ENCODE data around the gene TRMT61B. TPM values are rescaled to one million over a fixed set of nuclear protein-coding genes. Genes with fewer than 3 reads are reported as not detected.

Gene TRMT61B
- total and polyA plus RNA-seq, 2 donors (not counting 1 experiment from before 2014, with no cell fraction given): 15.5 to 20.3 TPM

DNA sequence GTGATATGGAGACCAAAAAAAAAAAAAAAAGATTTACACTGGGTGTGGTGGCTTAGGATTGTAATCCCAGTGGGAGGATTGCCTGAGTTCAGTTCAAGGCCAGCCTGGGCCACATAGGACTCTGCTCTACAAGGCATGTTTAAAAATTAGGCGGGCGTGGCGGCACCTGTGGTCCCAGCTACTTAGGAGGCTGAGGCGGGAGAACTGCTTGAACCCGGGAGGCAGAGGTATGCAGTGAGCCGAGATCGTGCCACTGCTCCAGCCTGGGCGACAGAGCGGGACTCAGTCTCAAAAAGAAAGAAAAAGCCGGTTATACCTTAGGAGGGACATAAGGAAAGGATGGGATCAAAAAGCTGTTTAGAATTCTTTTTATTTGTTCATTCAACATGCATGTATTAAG, 60.2 kb downstream of the TRMT61B start:
- H2AFZ ChIP-seq (ENCODE audit: insufficient read depth, low read depth, low read length, poor library complexity, severe bottlenecking): peak overlapping the region; percentile 87
- H3K4me2 ChIP-seq (replicated peaks; ENCODE audit: low read depth, low read length, poor library complexity, severe bottlenecking): peak overlapping the region; percentile 91
- H3K79me2 ChIP-seq (ENCODE audit: control insufficient read depth, insufficient read depth, low read length): no peaks in the 10 kb centered on the region
- H3K27me3 ChIP-seq (replicated peaks in 1 of 4; ENCODE audit: control extremely low read depth in 1 of 4, control insufficient read depth in 3 of 4, insufficient read depth in 4 of 4, low read length in 3 of 4): peaks cover 0 to 7% (median 0%) of the 10 kb centered on the region in 4 experiments
- ATAC-seq (ENCODE audit: low read depth) (no peak), DNase-seq (no peak)
- peak overlapping the region; percentile 86 for H3K4me3 Mint-ChIP-seq
- ChIA-PET POLR2A (interaction anchor here (0.6 to 0.7 kb wide), 2 partner anchors 192 to 377 kb away, joined by 4 read pairs; no protein-coding TSS in a partner anchor), CTCF (interaction anchor here (0.9 to 2.8 kb wide), 4 partner anchors 10 to 215 kb away, joined by 3 to 10 read pairs (median 5); no protein-coding TSS in a partner anchor)
- intact Hi-C loops (cut with micrococcal nuclease): loop anchor here (2.0 to 5.0 kb wide), 4 partner anchors 58 to 243 kb away; partner anchors contain the start of genes PPP1CB and TRMT61B
- no peaks in the 10 kb centered on the region for H3K36me3 ChIP-seq (replicated peaks in 1 of 2; ENCODE audit: control extremely low read depth in 1 of 2, control insufficient read depth in 1 of 2, extremely low read depth in 1 of 2, insufficient read depth in 2 of 2, low read length in 1 of 2)
- H3K27ac Mint-ChIP-seq: no peak overlapping the region
- 74% methylated on average over 8 of the region's 10 CpGs for WGBS (ENCODE audit: insufficient coverage)
- H3K4me1 Mint-ChIP-seq: peaks cover 14% of the 10 kb centered on the region
- H3K4me3 ChIP-seq (ENCODE audit: control extremely low read depth in 1 of 5, extremely low read depth in 1 of 5, insufficient read depth in 1 of 5, low read depth in 2 of 5, low read length in 4 of 5): peak overlapping the region in 4 of 5 experiments; percentile 43 to 75 (median 56)
- peaks cover 12 to 16% of the 10 kb centered on the region in 2 donors for H3K4me1 ChIP-seq (ENCODE audit: control insufficient read depth in 2 of 2, insufficient read depth in 2 of 2, low read length in 2 of 2)
- TF ChIP-seq CTCF (IDR thresholded peaks at IDR 0.05): no peak
- TF ChIP-seq EZH2 (IDR thresholded peaks at IDR 0.05; ENCODE audit: borderline replicate concordance, insufficient read depth, low read depth, low read length, poor library complexity, severe bottlenecking): no peak
- peaks cover 0 to 9% (median 0%) of the 10 kb centered on the region in 3 donors for H3K9me3 ChIP-seq (ENCODE audit: control extremely low read depth in 1 of 3, control insufficient read depth in 2 of 3, insufficient read depth in 1 of 3, low read length in 2 of 3)
- H3K27me3 Mint-ChIP-seq: no peaks in the 10 kb centered on the region
- no peaks in the 10 kb centered on the region for H3K9me3 Mint-ChIP-seq (ENCODE audit: insufficient read depth)
- H3K27ac ChIP-seq (ENCODE audit: low read length in 2 of 2): no peak overlapping the region
- H4K20me1 ChIP-seq (ENCODE audit: control insufficient read depth, insufficient read depth, low read length, poor library complexity, severe bottlenecking): no peaks in the 10 kb centered on the region
- peak overlapping the region; percentile 73 for H3K9ac ChIP-seq (ENCODE audit: low read length)

DNA sequence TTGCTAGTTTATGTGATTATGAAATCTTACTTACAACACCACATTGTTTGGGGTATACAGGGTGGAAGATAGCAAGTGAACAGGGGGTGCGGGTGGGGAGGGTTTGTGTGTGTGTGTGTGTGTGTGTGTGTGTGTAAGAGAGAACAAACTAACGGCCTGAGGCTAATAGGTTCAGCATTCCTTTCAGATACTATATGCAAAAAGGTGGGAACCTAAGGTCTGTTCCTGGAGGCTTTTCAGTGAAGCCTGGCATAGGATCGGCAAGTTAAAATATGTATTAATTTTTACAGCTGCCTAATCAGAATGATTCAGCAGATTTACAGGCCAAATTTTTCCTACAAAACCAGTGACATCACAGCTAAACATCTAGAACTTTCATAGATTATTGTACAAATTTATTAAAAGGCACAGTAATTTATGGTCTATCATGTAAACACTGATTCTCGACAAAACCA, 67.1 kb downstream of the TRMT61B start:
- Histone ChIP-seq H3K4me2 (replicated peaks; ENCODE audit: low read depth, low read length, poor library complexity, severe bottlenecking) (no peak overlapping the region), H3K79me2 (ENCODE audit: control insufficient read depth, insufficient read depth, low read length) (no peaks in the 10 kb centered on the region), H3K36me3 (replicated peaks in 1 of 2; ENCODE audit: control extremely low read depth in 1 of 2, control insufficient read depth in 1 of 2, extremely low read depth in 1 of 2, insufficient read depth in 2 of 2, low read length in 1 of 2) (peaks cover 9 to 38% of the 10 kb centered on the region in 2 experiments), H3K27ac (ENCODE audit: low read length in 2 of 2) (no peak overlapping the region), H3K4me1 (ENCODE audit: control insufficient read depth in 2 of 2, insufficient read depth in 2 of 2, low read length in 2 of 2) (no peaks in the 10 kb centered on the region), H2AFZ (ENCODE audit: insufficient read depth, low read depth, low read length, poor library complexity, severe bottlenecking) (no peak overlapping the region), H3K27me3 (replicated peaks in 1 of 4; ENCODE audit: control extremely low read depth in 1 of 4, control insufficient read depth in 3 of 4, insufficient read depth in 4 of 4, low read length in 3 of 4) (no peaks in the 10 kb centered on the region), H3K9ac (ENCODE audit: low read length) (no peak overlapping the region), H4K20me1 (ENCODE audit: control insufficient read depth, insufficient read depth, low read length, poor library complexity, severe bottlenecking) (peaks cover 9% of the 10 kb centered on the region), H3K9me3 (ENCODE audit: control extremely low read depth in 1 of 3, control insufficient read depth in 2 of 3, insufficient read depth in 1 of 3, low read length in 2 of 3) (no peaks in the 10 kb centered on the region), H3K4me3 (ENCODE audit: control extremely low read depth in 1 of 5, extremely low read depth in 1 of 5, insufficient read depth in 1 of 5, low read depth in 2 of 5, low read length in 4 of 5) (no peak overlapping the region)
- ChIA-PET POLR2A (no interaction called here), CTCF (interaction anchor here (0.7 to 1.3 kb wide), 2 partner anchors 18 to 338 kb away, joined by 3 to 4 read pairs; no protein-coding TSS in a partner anchor)
- intact Hi-C loops (cut with micrococcal nuclease): no loop called here
- Mint-ChIP-seq H3K27ac (no peak overlapping the region), H3K4me1 (no peaks in the 10 kb centered on the region), H3K27me3 (no peaks in the 10 kb centered on the region), H3K4me3 (no peak overlapping the region), H3K9me3 (ENCODE audit: insufficient read depth) (no peaks in the 10 kb centered on the region)
- no CpG with 5 or more reads among the region's 4 CpGs for WGBS (ENCODE audit: insufficient coverage)
- ATAC-seq (ENCODE audit: low read depth) (no peak), DNase-seq (no peak)
- TF ChIP-seq CTCF (IDR thresholded peaks at IDR 0.05): no peak
- TF ChIP-seq EZH2 (IDR thresholded peaks at IDR 0.05; ENCODE audit: borderline replicate concordance, insufficient read depth, low read depth, low read length, poor library complexity, severe bottlenecking): no peak
